ENCODE results near the gene UVSSA. TPM values are rescaled to one million over a fixed set of nuclear protein-coding genes. Genes with fewer than 3 reads are reported as not detected.

Gene UVSSA
- total and polyA plus RNA-seq, 8 donors: 9.2 to 30.9 (median 14.5) TPM

DNA sequence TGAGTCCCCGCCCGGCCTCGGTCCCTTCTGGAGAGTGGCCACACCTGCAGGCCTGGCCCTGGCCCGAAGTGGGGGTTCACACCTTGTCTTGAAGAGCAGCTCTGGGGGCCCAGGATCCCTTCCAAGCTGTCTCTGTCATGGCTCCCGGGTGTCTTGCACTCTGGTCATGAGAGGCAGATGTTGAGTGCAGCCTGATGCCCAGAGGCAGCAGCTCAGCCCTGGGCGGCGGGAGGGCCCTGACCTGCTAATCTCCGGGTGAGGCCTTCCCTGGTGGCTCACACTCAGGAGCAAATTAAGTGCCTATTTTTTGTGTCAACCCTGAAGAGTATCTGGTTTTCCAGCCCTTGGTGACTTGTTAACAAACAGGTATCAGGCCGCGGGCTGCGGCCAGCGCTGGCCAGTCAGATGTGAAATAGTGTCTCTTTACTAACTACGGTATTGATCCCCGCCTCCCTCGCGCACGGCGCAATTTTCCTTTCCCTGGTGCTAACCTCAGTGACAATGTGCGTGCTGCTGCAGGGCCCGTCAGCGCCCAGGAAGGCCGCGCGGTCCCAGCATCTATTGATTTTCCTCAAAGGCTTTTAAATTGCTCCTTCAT lies 35.0 kb downstream of the UVSSA start:
- no peaks in the 10 kb centered on the region for H3K4me1 ChIP-seq
- ATAC-seq (no peak), DNase-seq (peak in 2 of 6 donors; percentile 9 to 41), FAIRE-seq (no peak)
- TF ChIP-seq, protein P1, sequence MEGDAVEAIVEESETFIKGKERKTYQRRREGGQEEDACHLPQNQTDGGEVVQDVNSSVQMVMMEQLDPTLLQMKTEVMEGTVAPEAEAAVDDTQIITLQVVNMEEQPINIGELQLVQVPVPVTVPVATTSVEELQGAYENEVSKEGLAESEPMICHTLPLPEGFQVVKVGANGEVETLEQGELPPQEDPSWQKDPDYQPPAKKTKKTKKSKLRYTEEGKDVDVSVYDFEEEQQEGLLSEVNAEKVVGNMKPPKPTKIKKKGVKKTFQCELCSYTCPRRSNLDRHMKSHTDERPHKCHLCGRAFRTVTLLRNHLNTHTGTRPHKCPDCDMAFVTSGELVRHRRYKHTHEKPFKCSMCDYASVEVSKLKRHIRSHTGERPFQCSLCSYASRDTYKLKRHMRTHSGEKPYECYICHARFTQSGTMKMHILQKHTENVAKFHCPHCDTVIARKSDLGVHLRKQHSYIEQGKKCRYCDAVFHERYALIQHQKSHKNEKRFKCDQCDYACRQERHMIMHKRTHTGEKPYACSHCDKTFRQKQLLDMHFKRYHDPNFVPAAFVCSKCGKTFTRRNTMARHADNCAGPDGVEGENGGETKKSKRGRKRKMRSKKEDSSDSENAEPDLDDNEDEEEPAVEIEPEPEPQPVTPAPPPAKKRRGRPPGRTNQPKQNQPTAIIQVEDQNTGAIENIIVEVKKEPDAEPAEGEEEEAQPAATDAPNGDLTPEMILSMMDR (IDR thresholded peaks at IDR 0.05): no peak
- peaks cover 0 to 9% (median 0%) of the 10 kb centered on the region in 3 donors for H3K36me3 ChIP-seq
- H3K27ac ChIP-seq: no peak overlapping the region
- H3K4me3 ChIP-seq: no peak overlapping the region
- 93 to 94% methylated on average over 24 of the region's 24 CpGs for WGBS, 2 donors
- no peaks in the 10 kb centered on the region for H3K9me3 ChIP-seq
- H3K27me3 ChIP-seq: no peaks in the 10 kb centered on the region
- intact Hi-C loops (cut with DNase I): no loop called here

DNA sequence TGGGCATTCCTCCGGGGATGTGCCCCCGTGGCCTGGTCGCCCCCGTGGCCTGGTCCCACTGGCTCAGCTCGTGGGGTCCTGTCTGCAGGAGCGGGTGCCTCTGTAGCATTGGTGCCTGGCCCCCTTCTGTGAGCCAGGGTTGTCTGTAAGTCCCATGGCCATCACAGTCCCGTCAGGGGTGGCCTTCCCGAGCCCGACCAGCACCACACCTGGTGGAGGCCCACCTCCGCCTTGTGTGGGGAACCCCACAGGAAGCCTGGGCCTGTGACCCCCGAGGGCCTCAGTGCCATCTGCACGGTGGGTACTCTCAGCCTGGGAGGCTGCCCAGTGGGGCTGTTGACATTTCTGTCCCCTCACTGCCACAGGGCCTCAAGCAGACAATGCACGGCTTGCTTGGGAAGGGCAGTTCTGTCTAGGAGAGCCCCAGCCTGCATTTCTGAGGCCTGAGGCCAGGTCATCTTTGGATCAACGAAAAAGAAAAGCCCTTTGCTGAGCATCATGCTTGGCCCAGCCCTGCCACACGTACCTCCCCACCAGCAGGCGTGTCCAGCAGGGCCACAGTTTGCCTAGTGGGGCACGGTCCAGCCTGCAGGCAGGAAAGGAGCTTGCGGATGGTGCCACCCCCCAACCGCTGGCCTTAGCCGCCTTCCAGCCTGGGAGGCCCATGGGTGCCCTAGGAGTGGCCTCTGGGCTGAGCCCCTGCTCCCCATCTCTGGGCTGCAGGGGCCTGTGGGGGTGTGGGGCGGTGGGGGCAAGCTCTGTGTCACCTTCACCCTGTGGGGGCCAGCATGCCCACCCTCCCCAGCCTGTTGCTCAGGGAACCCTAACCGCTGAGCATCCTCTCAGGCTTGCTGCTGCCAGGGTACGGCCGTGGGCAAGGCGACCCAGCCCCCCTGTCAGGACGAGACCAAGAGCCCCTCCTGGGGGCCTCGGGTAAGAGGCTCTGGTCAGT lies 36.0 kb downstream of the UVSSA start:
- DNase-seq (peak in 3 of 6 donors; percentile 25 to 74 (median 43)), FAIRE-seq (no peak), ATAC-seq (no peak)
- no peaks in the 10 kb centered on the region for H3K9me3 ChIP-seq
- no peak overlapping the region for H3K27ac ChIP-seq
- H3K36me3 ChIP-seq: peaks cover 0 to 9% (median 3%) of the 10 kb centered on the region in 3 donors
- 90 to 92% methylated on average over 27 of the region's 27 CpGs for WGBS, 2 donors
- intact Hi-C loops (cut with DNase I): no loop called here
- no peak overlapping the region for H3K4me3 ChIP-seq
- no peaks in the 10 kb centered on the region for H3K27me3 ChIP-seq
- TF ChIP-seq, protein P1 (IDR thresholded peaks at IDR 0.05): no peak
- H3K4me1 ChIP-seq: no peaks in the 10 kb centered on the region

DNA sequence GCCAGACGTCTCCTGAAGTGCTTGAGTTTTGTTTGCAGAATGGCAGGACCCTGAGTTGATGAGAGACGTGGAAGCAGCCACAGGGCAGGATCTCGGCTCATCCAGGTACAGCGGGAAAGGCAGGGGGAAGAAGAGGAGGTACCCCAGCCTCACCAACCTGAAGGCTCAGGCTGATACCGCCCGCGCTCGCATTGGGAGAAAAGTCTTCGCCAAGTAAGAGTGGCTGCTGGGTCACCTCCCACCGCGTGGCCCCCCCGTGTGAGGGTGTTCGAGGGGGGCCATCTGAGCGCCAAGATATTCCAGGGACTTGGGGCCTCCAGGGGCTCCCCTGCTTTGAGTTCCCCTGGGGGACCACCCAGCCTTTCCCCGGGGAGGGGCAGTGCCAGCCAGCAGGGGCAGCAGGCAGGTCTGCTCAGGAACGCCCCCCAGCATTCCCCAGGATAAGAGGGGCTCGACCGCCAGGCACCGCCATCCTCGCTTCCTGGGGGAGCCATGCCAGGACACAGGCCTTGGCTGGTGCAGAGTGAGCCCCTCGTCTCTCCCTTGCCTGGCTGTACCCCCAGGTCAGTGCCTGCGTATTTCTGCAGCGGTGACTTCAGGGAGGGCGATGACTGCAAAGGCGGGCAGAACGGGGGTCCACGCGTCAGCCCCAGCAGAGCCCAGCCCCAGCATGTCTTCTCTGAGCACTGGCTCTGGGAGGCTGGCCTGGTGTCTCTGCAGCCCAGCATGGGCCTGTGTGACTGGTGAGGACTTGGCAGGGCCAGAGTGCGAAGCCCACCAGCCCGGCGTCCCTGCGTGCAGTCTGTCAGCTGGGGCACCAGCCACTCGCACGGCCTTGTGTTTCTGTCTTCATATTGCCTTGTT lies 37.0 kb downstream of the UVSSA start:
- H3K4me3 ChIP-seq: no peak overlapping the region
- ATAC-seq (no peak), FAIRE-seq (no peak), DNase-seq (peak in 3 of 6 donors; percentile 26 to 67 (median 44))
- no peak overlapping the region for H3K27ac ChIP-seq
- H3K36me3 ChIP-seq: peaks cover 0 to 9% (median 5%) of the 10 kb centered on the region in 3 donors
- intact Hi-C loops (cut with DNase I): no loop called here
- no peaks in the 10 kb centered on the region for H3K27me3 ChIP-seq
- no peaks in the 10 kb centered on the region for H3K4me1 ChIP-seq
- TF ChIP-seq, protein P1 (IDR thresholded peaks at IDR 0.05): no peak
- 90 to 96% methylated on average over 27 to 34 of the region's 34 CpGs for WGBS, 2 donors
- H3K9me3 ChIP-seq: no peaks in the 10 kb centered on the region

DNA sequence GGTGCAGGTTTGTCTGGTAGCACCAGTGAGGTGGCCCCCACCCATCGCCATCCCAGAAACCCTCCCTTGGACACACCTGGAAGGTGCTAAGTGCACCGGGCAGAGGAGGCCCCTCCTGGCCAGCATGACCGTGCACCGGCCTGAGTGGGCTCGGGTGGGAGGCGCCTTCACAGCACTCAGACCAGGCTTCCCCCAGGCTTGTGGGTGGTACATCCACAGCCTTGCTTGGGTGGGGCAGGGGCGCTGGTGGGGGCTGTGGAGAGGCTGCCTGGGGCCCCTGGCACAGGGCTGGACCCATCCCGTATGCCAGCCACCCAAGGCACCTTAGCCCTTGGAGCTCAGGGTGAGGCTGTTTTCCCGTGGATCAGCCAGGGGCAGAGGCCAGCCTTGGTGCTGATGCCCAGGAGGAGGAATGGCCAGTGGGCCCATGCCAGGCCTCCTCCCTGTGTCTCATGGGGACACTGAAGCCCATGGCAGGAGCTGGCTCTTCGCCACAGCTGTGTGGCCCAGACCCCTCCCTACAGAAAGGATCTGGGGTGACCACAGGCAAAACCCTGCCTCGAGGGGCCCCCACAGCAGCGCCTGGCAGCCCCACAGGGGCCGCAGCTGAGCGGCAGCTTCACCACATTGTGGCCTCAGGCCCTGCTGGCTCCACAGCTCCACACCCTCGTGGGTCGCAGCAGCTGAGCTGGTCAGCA lies 37.8 kb downstream of the UVSSA start:
- TF ChIP-seq, protein P1 (IDR thresholded peaks at IDR 0.05): no peak
- H3K9me3 ChIP-seq: no peaks in the 10 kb centered on the region
- no peak for ATAC-seq
- peaks cover 0 to 9% (median 5%) of the 10 kb centered on the region in 3 donors for H3K36me3 ChIP-seq
- WGBS, 2 donors: 93 to 95% methylated on average over 16 of the region's 16 CpGs
- H3K4me3 ChIP-seq: no peak overlapping the region
- no peak for FAIRE-seq
- H3K27me3 ChIP-seq: no peaks in the 10 kb centered on the region
- DNase-seq: peak in 3 of 6 donors; percentile 18 to 73 (median 53)
- intact Hi-C loops (cut with DNase I): no loop called here
- H3K27ac ChIP-seq: no peak overlapping the region
- no peaks in the 10 kb centered on the region for H3K4me1 ChIP-seq

Measured in pancreas (tissue), 10 donors.